Prostate gland (tissue), 2 donors: ENCODE measurements around the gene CBX2. TPM values are rescaled to one million over a fixed set of nuclear protein-coding genes. Genes with fewer than 3 reads are reported as not detected.

ENCODE experiments used
- DNase-seq: peaks from one replicate; pipeline ENCODE4 v3.0.0-alpha.2; 2019; ENCODE audit warnings: low spot score
- H3K27ac ChIP-seq, 2 donors: fragments of 200-600 bp; sonication (generic); 2 replicates each; pipeline ENCODE4 v1.5.1; 2017 to 2019
- H3K27me3 ChIP-seq: fragments of 200-600 bp; sonication (generic); replicated peaks from 2 replicates; pipeline ENCODE4 v1.5.1; 2019; ENCODE audit not compliant: insufficient read depth
- H3K36me3 ChIP-seq, 2 donors: fragments of 200-600 bp; sonication (generic); 1 replicate in 1 of 2; 2 replicates in 1 of 2; pipeline versions ENCODE4 v1.5.1 to v1.8.1; 2017 to 2019
- H3K4me1 ChIP-seq: fragments of 200-600 bp; sonication (generic); replicated peaks from 2 replicates; pipeline ENCODE4 v1.5.1; 2019
- H3K4me3 ChIP-seq, 2 donors: fragments of 200-600 bp; sonication (generic); 2 replicates each; pipeline ENCODE4 v1.5.1; 2017 to 2019
- H3K9me3 ChIP-seq: fragments of 200-600 bp; sonication (generic); 2 replicates; pipeline ENCODE4 v1.5.1; 2017
- CTCF ChIP-seq, 4 experiments: fragments of 200-600 bp in 2 of 4; fragments of 450-650 bp in 2 of 4; sonication (generic) in 2 of 4; IDR thresholded peaks; 1 replicate in 3 of 4; 2 replicates in 1 of 4; pipeline ENCODE4 v1.5.1; 2016 to 2019; ENCODE audit warnings: antibody characterized with exemption in 4 of 4, mild to moderate bottlenecking in 2 of 4, moderate library complexity in 2 of 4
- POLR2A ChIP-seq: fragments of 450-650 bp; IDR thresholded peaks from one replicate; pipeline ENCODE4 v1.6.1; 2016; ENCODE audit warnings: antibody characterized with exemption, mild to moderate bottlenecking
- POLR2AphosphoS5 ChIP-seq: sonication (generic); formaldehyde crosslinking; IDR thresholded peaks from one replicate; pipeline ENCODE4 v1.6.1; 2017; ENCODE audit warnings: antibody characterized with exemption
- WGBS: methylation state at CpG from one replicate; pipeline ENCODE4 v1.1.5; 2018; 5-methylcytosine and 5-hydroxymethylcytosine counted together
- intact Hi-C: fragments of 100-400 bp; cut with DNase I; formaldehyde crosslinking; loops from one replicate; pipeline ENCODE4 v1.14.2; 2022
- total RNA-seq, 2 donors: library from RNA; depleted of rRNA; stranded (reverse); fragments of >200 nt; gene quantifications; one replicate each; pipeline ENCODE4 v1.1.0, GENCODE V29; 2016

The CBX2 gene
- total RNA-seq, 2 donors from 2014 or later = 2.0 to 17.0 TPM

- WGBS = 84% methylated on average over 59 of the region's 61 CpGs
- no peak for DNase-seq
- H3K4me3 ChIP-seq = no peak overlapping the region
- H3K27me3 ChIP-seq = no peaks in the 10 kb centered on the region
- peaks cover 28% of the 10 kb centered on the region for H3K4me1 ChIP-seq
- TF ChIP-seq POLR2AphosphoS5 (no peak), CTCF (IDR thresholded peaks at IDR 0.05) (peak; percentile 31 to 59 (median 58))
- no peaks in the 10 kb centered on the region for H3K9me3 ChIP-seq
- H3K36me3 ChIP-seq = peaks cover 0 to 10% of the 10 kb centered on the region in 2 donors
- intact Hi-C loops = loop anchor here (5.0 kb wide), 1 partner anchor 38 kb away; the partner anchor contains the start of gene CBX8
- peak overlapping the region in 1 of 2 donors; percentile 97 for H3K27ac ChIP-seq
Observed at GRCh38 chr17:79834565-79835469, 56.9 kb downstream of the CBX2 start.

- no peak for DNase-seq
- Histone ChIP-seq H3K27ac (peak overlapping the region; percentile 1 to 97), H3K36me3 (peaks cover 0 to 10% of the 10 kb centered on the region in 2 donors), H3K4me1 (peaks cover 22% of the 10 kb centered on the region), H3K9me3 (no peaks in the 10 kb centered on the region), H3K4me3 (no peak overlapping the region), H3K27me3 (no peaks in the 10 kb centered on the region)
- TF ChIP-seq CTCF (IDR thresholded peaks at IDR 0.05) (no peak), POLR2A (no peak), POLR2AphosphoS5 (no peak)
- intact Hi-C loops = loop anchor here (5.0 kb wide), 1 partner anchor 38 kb away; the partner anchor contains the start of gene CBX8
- WGBS = 82% methylated on average over 13 of the region's 13 CpGs
Observed at GRCh38 chr17:79835470-79835899, 57.5 kb downstream of the CBX2 start.

GRCh38 chr17:79835953-79836509 lies 58.1 kb downstream of the CBX2 start:
- peak overlapping the region; percentile 76 to 86 for H3K4me3 ChIP-seq
- WGBS = 66% methylated on average over 23 of the region's 24 CpGs
- intact Hi-C loops = loop anchor here (5.0 kb wide), 1 partner anchor 39 kb away; the partner anchor contains the start of gene CBX8

DNA sequence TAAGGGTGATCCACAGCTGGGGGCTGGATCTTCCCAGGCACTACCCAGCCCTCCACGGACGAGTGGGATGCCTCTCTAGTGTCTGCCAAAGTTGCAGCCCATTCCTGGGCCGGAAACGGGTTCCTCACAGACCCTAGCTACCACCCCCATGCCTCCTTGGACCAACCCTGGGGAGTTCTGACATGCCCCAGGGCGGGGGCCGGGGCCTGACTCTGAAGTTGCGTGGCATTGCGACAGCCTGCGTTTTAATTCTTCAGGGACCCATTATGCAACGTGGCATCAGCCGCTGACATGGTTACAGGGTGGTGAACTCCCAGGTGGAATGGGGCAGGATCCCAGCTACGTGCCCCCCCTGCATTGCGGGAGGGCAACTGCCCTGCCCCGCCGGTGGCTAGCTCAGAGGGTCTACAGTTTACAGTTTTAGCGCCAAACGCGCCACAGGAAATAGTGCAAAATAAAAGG lies 58.6 kb downstream of the CBX2 start:
- H3K9me3 ChIP-seq = no peaks in the 10 kb centered on the region
- no peak for DNase-seq
- peaks cover 13% of the 10 kb centered on the region for H3K4me1 ChIP-seq
- H3K27ac ChIP-seq = peak overlapping the region; percentile 97
- H3K27me3 ChIP-seq = peaks cover 4% of the 10 kb centered on the region
- peak overlapping the region; percentile 76 to 86 for H3K4me3 ChIP-seq
- no peak for TF ChIP-seq POLR2A
- no peak for TF ChIP-seq POLR2AphosphoS5
- TF ChIP-seq CTCF (IDR thresholded peaks at IDR 0.05) = no peak
- intact Hi-C loops = loop anchor here (5.0 kb wide), 1 partner anchor 39 kb away; the partner anchor contains the start of gene CBX8
- peaks cover 0 to 10% of the 10 kb centered on the region in 2 donors for H3K36me3 ChIP-seq
- 42% methylated on average over 18 of the region's 18 CpGs for WGBS

More at GRCh38 chr17:79835953-79836509, 58.1 kb downstream of the CBX2 start:
- Histone ChIP-seq H3K27ac (peak overlapping the region; percentile 97), H3K27me3 (no peaks in the 10 kb centered on the region), H3K4me1 (peaks cover 18% of the 10 kb centered on the region), H3K36me3 (peaks cover 0 to 10% of the 10 kb centered on the region in 2 donors), H3K9me3 (no peaks in the 10 kb centered on the region)
- TF ChIP-seq CTCF (IDR thresholded peaks at IDR 0.05) (no peak), POLR2A (no peak), POLR2AphosphoS5 (peak; percentile 43)
- DNase-seq = peak; percentile 71
